HG03457 (cell line): Measurements from ENCODE around the gene RNF38.
"Not testable (repeated sequence)": the region's sequence is repeated elsewhere in the genome, so short reads cannot be mapped to it uniquely, and the experiment has no call there.

Experiments
- ATAC-seq: cut with Tn5 transposase; IDR thresholded peaks from one replicate; pipeline ENCODE4 v1.9.1; 2021; ENCODE audit warnings: moderate number of reproducible peaks; ENCODE audit not compliant: unreplicated experiment

The RNF38 gene

GRCh38 chr9:36399980-36400331 lies at the start of gene RNF38:
Gene RNF38 (minus strand): TSS chr9:36400269. CDS start chr9:36400108, 161 bp downstream.
- ATAC-seq = no peak

GRCh38 chr9:36448555-36448954 lies 48.5 kb upstream of the RNF38 start:
- not testable (repeated sequence) for ATAC-seq

- no peak for ATAC-seq
These were observed 47.9 kb upstream of the RNF38 start for GRCh38 chr9:36448017-36448416.

GRCh38 chr9:36446678-36447077 lies 46.6 kb upstream of the RNF38 start:
- ATAC-seq = not testable (repeated sequence)

- ATAC-seq = no peak
These were observed 45.8 kb upstream of the RNF38 start for GRCh38 chr9:36445800-36446361.

GRCh38 chr9:36444203-36444602 lies 44.1 kb upstream of the RNF38 start:
- no peak for ATAC-seq

GRCh38 chr9:36443581-36443980 lies 43.5 kb upstream of the RNF38 start:
- no peak for ATAC-seq

- no peak for ATAC-seq
These were observed 42.6 kb upstream of the RNF38 start for GRCh38 chr9:36442710-36443109.

- ATAC-seq = no peak
These were observed 41.9 kb upstream of the RNF38 start for GRCh38 chr9:36441966-36442365.

- no peak for ATAC-seq
These were observed 38.6 kb upstream of the RNF38 start for GRCh38 chr9:36438536-36439236.

- ATAC-seq = no peak
These were observed 37.7 kb upstream of the RNF38 start for GRCh38 chr9:36437790-36438189.

- ATAC-seq = no peak
These were observed 36.8 kb upstream of the RNF38 start for GRCh38 chr9:36436909-36437308.

GRCh38 chr9:36433386-36433785 lies 33.3 kb upstream of the RNF38 start:
- no peak for ATAC-seq

GRCh38 chr9:36431078-36431477 lies 31.0 kb upstream of the RNF38 start:
- no peak for ATAC-seq

GRCh38 chr9:36426945-36427344 lies 26.9 kb upstream of the RNF38 start:
- ATAC-seq = no peak

- ATAC-seq = no peak
These were observed 26.3 kb upstream of the RNF38 start for GRCh38 chr9:36426348-36426747.

- no peak for ATAC-seq
These were observed 24.4 kb upstream of the RNF38 start for GRCh38 chr9:36424289-36425055.

GRCh38 chr9:36423206-36423605 lies 23.1 kb upstream of the RNF38 start:
- no peak for ATAC-seq

- no peak for ATAC-seq
These were observed 16.8 kb upstream of the RNF38 start for GRCh38 chr9:36416890-36417289.

GRCh38 chr9:36415822-36416525 lies 15.9 kb upstream of the RNF38 start:
- no peak for ATAC-seq

- not testable (repeated sequence) for ATAC-seq
These were observed 11.3 kb upstream of the RNF38 start for GRCh38 chr9:36411410-36411809.
